Muscle of arm (tissue), 12 donors: Measurements from ENCODE around the gene CD244. TPM values are rescaled to one million over a fixed set of nuclear protein-coding genes. Genes with fewer than 3 reads are reported as not detected.

Experiments used
- DNase-seq: peaks from one replicate; pipeline ENCODE4 v3.0.0-alpha.2; 2013
- polyA plus RNA-seq, 12 donors: library from polyadenylated mRNA; unstranded; fragments of 120-200 nt; gene quantifications; one replicate each; pipeline ENCODE4 v1.2.1, GENCODE V29; 2013; ENCODE audit not compliant: insufficient read length in 12 of 12

Gene CD244
- polyA plus RNA-seq, 12 donors = 0.09 to 5.6 (median 0.36) TPM; not detected in 3

- no peak for DNase-seq
Observed at GRCh38 chr1:160850541-160850940, 12.1 kb downstream of the CD244 start.

DNA sequence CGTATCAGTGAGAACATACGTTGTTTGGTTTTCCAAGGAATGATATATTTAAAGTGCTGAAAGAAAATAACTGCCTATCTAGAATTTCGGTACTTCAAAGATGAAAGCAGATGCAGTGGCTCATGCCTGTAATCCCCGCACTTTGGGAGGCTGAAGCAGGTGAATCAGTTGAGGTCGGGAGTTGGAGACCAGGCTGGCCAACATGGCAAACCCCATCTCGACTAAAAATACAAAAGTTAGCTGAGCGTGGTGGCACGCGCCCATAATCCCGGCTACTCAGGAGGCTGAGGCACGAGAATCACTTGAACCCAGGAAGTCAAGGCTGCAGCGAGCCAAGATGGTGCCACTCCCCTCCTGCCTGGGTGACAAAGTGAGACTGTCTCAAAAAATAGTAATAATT is 16.4 kb downstream of the CD244 start:
- no peak for DNase-seq

GRCh38 chr1:160844447-160845232 is 18.0 kb downstream of the CD244 start:
- no peak for DNase-seq

- DNase-seq = no peak
Observed at GRCh38 chr1:160841079-160841478, 21.6 kb downstream of the CD244 start.

DNA sequence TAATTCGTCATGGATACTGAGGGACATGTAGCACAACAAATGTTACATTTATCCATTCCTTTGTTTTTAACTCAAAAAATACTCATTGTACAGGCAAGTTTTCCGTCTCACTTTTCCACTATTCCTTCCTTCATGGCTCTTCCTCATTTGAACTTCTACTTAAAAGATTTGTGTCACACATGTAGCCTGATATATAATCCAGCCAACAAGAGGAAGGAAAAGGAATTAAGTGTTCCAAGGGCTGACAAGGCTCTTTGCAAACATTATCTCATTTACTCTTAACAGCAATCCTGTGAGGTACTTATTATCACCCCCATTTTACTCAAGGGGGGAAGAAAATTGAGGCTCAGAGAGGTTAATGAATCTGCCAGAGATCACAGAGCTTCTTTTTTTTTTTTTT is 22.9 kb downstream of the CD244 start:
- no peak for DNase-seq

DNA sequence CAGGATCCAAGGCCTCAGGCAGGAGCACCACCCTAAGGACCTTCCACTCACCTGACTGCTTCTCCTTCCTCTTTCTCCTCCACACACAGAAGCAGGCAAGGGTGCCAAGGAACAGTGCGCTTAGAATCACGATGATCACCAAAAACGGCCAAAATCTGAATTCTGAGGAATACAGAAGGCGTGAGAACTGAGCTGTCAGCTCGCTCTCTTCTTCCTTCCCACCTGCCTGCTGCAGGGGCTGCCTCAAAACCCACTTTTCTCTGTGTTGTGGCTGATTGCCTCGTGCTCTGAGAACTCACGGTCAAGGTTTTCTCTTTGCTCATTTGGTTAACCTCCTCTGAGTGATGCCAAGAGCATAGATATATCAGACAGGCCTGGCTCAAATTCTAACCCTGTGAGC is 23.8 kb downstream of the CD244 start:
- DNase-seq = no peak

GRCh38 chr1:160837558-160838205 is 25.0 kb downstream of the CD244 start:
- DNase-seq = peak; percentile 5

- DNase-seq = no peak
Observed at GRCh38 chr1:160836981-160837557, 25.6 kb downstream of the CD244 start.

GRCh38 chr1:160836561-160836960 is 26.1 kb downstream of the CD244 start:
- no peak for DNase-seq

DNA sequence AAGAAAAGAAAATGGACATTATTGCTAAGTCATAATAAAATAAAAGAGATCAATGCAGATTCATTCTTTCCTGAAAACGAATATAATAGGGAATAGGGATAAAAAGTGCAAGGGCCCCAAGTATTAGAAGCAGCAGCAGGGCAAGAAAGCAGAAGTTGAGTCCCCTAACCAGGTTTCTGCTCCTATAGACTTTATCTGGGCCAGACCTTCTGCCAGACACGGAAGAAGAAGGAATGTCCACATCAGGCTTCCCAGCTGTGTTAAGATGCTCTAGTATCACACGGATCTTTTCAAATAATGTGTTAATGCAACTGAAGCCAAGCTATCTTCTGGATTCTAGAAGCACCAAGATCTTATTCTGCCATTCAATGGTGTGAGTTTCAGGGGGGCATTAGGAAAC is 26.9 kb downstream of the CD244 start:
- DNase-seq = no peak

DNA sequence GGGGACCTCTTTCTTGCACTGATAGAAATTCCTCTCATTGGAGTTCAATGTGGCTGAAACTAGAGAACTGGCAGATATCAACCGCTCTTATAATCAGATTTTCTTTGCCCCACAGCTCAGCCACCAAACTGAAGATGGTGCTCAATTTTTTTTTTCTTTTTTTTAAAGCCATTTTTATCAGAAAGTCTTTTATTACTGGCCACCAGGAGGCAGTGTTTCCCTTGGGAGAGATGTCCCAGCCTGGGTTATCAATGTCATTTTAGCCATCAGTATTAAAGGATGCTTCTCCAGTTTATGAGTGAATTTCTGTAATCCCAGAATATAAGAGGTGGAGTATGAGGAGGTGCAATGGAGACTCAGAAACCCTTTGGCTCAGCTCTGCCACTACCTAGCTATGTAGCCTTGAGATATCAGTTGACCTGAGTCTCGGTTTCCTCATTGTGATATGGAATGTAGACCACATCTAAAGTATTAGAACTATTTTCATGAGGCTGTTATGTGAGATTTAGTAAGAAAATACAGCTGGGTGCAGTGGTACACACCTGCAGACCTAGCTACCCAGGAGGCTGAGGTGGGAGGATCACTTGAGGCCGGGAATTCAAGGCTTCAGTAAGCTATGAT is 27.6 kb downstream of the CD244 start:
- peak; percentile 7 for DNase-seq

- DNase-seq = peak; percentile 4
Observed at GRCh38 chr1:160830321-160831153, 32.1 kb downstream of the CD244 start.

- DNase-seq = no peak
Observed at GRCh38 chr1:160829766-160830165, 32.9 kb downstream of the CD244 start.

DNA sequence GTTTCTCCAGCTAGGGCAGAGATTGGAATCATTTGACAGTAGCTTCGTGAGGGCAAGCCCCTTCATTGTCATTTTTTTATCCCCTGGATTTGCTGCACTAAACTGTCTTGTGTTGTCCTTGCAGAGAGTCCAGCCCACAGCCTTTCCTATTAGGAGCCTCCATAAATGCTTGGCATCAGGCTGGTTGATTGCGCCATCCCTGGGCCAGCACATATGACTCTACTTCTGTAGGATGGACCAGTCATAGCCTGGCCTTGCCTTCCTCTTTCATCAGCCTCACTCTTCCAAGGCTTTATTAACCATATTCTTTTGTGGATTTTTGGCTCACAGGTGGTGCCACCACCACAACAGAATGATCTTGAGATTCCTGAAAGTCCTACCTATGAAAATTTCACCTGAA is 35.3 kb downstream of the CD244 start:
- DNase-seq = no peak

- DNase-seq = no peak
Observed at GRCh38 chr1:160826546-160826945, 36.1 kb downstream of the CD244 start.

GRCh38 chr1:160823296-160823695 is 39.4 kb downstream of the CD244 start:
- no peak for DNase-seq

DNA sequence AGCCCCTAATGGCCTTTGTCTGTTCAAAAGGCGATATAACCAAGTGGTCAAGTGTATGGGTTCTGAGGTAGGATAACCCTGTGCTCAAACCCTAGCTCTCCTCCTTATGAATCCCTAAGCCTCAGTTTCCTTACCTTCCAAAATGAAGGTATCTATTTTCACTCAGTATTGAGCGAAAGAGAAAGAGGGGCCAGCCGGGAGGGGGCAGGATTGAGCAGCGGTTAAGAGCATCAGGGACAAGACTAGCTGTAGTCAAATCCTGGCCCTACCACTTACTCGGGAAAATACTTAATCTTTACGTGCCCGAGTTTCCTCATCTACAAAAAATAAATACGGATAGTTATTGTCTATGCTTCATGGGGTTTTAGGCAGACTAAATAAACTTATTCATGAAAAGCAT is 41.1 kb downstream of the CD244 start:
- no peak for DNase-seq

- no peak for DNase-seq
Observed at GRCh38 chr1:160819186-160819585, 43.5 kb downstream of the CD244 start.

- no peak for DNase-seq
Observed at GRCh38 chr1:160818207-160818937, 44.3 kb downstream of the CD244 start.

- no peak for DNase-seq
Observed at GRCh38 chr1:160814856-160815255, 47.8 kb downstream of the CD244 start.

GRCh38 chr1:160814316-160814715 is 48.4 kb downstream of the CD244 start:
- no peak for DNase-seq
